OCI-LY3 (cell line): ENCODE data around the gene PTPRQ.

ENCODE experiments used
- CTCF ChIP-seq: fragments of 200-600, 300-600 bp; sonication (generic); IDR thresholded peaks from 2 replicates; pipeline ENCODE4 v1.5.1; 2014; ENCODE audit warnings: antibody characterized with exemption, low read length, low read depth
- EZH2phosphoT487 ChIP-seq: fragments of 200-600 bp; shearing (Covaris generic); IDR thresholded peaks from 2 replicates; pipeline ENCODE4 v1.6.1; 2018; ENCODE audit warnings: antibody characterized with exemption, mixed run types, low read depth

GRCh38 chr12:80553316-80553715 lies 109.3 kb downstream of the PTPRQ start:
- no peak for TF ChIP-seq CTCF
- TF ChIP-seq EZH2phosphoT487: no peak
